Loucy (cell line): ENCODE measurements around the gene PALLD.
A peak's percentile ranks its signal among the peaks of the same experiment; 100 is the strongest.

Source experiments
- H2AFZ ChIP-seq: fragments of 200-600 bp; sonication (generic); 2 replicates; pipeline ENCODE4 v1.6.0; 2016; ENCODE audit warnings: antibody characterized with exemption, mild to moderate bottlenecking, low read length, moderate library complexity
- H3F3A ChIP-seq: fragments of 200-600 bp; 2 replicates; pipeline ENCODE4 v1.6.0; 2016; ENCODE audit warnings: antibody characterized with exemption, low read depth, mild to moderate bottlenecking
- H3K27me3 ChIP-seq: fragments of 200-600 bp; sonication (generic); 2 replicates; pipeline ENCODE4 v1.6.1; 2014; ENCODE audit warnings: low read length, mild to moderate bottlenecking; ENCODE audit not compliant: insufficient read depth, poor library complexity, severe bottlenecking
- H3K36me3 ChIP-seq: fragments of 200-600 bp; sonication (generic); 2 replicates; pipeline ENCODE4 v1.6.1; 2016; ENCODE audit warnings: low read length; ENCODE audit not compliant: insufficient read depth
- H3K4me1 ChIP-seq: fragments of 200-600 bp; sonication (generic); 2 replicates; pipeline ENCODE4 v1.5.1; 2014; ENCODE audit warnings: low read length, mild to moderate bottlenecking; ENCODE audit not compliant: insufficient read depth, poor library complexity, severe bottlenecking
- H3K4me2 ChIP-seq: fragments of 200-600 bp; sonication (generic); 2 replicates; pipeline ENCODE4 v1.6.0; 2014; ENCODE audit warnings: antibody characterized with exemption, low read length, low read depth, mild to moderate bottlenecking; ENCODE audit not compliant: poor library complexity, severe bottlenecking
- H3K4me3 ChIP-seq: fragments of 200-600 bp; sonication (generic); 2 replicates; pipeline ENCODE4 v1.5.1; 2014; ENCODE audit warnings: low read length, mild to moderate bottlenecking, mixed read lengths; ENCODE audit not compliant: poor library complexity, severe bottlenecking
- H3K79me2 ChIP-seq: fragments of 200-600 bp; sonication (generic); 2 replicates; pipeline ENCODE4 v1.6.1; 2014; ENCODE audit warnings: low read length; ENCODE audit not compliant: insufficient read depth
- H3K9ac ChIP-seq: fragments of 200-600 bp; sonication (generic); 2 replicates; pipeline ENCODE4 v1.6.0; 2014; ENCODE audit warnings: mild to moderate bottlenecking, low read depth, low read length, moderate library complexity; ENCODE audit not compliant: poor library complexity, severe bottlenecking
- H3K9me2 ChIP-seq: fragments of 200-600 bp; sonication (generic); replicated peaks from 2 replicates; pipeline ENCODE4 v1.6.1; 2016; ENCODE audit warnings: low read depth, low read length, mixed read lengths
- H3K9me3 ChIP-seq: fragments of 200-600 bp; sonication (generic); 2 replicates; pipeline ENCODE4 v1.6.1; 2014; ENCODE audit warnings: mild to moderate bottlenecking, antibody characterized with exemption, low read length, low read depth; ENCODE audit not compliant: insufficient read depth
- H4K20me1 ChIP-seq: fragments of 200-600 bp; sonication (generic); 2 replicates; pipeline ENCODE4 v1.6.0; 2014; ENCODE audit warnings: antibody characterized with exemption, low read length, mild to moderate bottlenecking; ENCODE audit not compliant: insufficient read depth, poor library complexity, severe bottlenecking
- CTCF ChIP-seq: fragments of 200-600 bp; sonication (generic); conservative IDR thresholded peaks from 2 replicates; pipeline ENCODE4 v1.5.1; 2014; ENCODE audit warnings: mild to moderate bottlenecking, antibody characterized with exemption, low read length
- EZH2phosphoT487 ChIP-seq: fragments of 200-600 bp; IDR thresholded peaks from 2 replicates; pipeline ENCODE4 v1.6.1; 2018; ENCODE audit warnings: antibody characterized with exemption, mild to moderate bottlenecking, moderate library complexity, borderline replicate concordance

The PALLD gene

GRCh38 chr4:168769416-168769815 lies 272.6 kb downstream of the PALLD start:
- Histone ChIP-seq H3K4me2 (no peak overlapping the region), H3K9me3 (no peaks in the 10 kb centered on the region), H3K9me2 (no peaks in the 10 kb centered on the region), H3K36me3 (no peaks in the 10 kb centered on the region), H2AFZ (no peak overlapping the region), H3K27me3 (no peaks in the 10 kb centered on the region), H3K9ac (no peak overlapping the region), H4K20me1 (no peaks in the 10 kb centered on the region), H3K79me2 (no peaks in the 10 kb centered on the region), H3F3A (no peaks in the 10 kb centered on the region), H3K4me3 (no peak overlapping the region), H3K4me1 (no peaks in the 10 kb centered on the region)
- TF ChIP-seq CTCF, result no peak
- no peak for TF ChIP-seq EZH2phosphoT487

- Histone ChIP-seq H2AFZ (no peak overlapping the region), H3K4me1 (no peaks in the 10 kb centered on the region), H3F3A (no peaks in the 10 kb centered on the region), H3K27me3 (no peaks in the 10 kb centered on the region), H3K79me2 (no peaks in the 10 kb centered on the region), H4K20me1 (no peaks in the 10 kb centered on the region), H3K4me2 (no peak overlapping the region), H3K9me2 (no peaks in the 10 kb centered on the region), H3K4me3 (no peak overlapping the region), H3K9ac (no peak overlapping the region), H3K9me3 (no peaks in the 10 kb centered on the region), H3K36me3 (no peaks in the 10 kb centered on the region)
- no peak for TF ChIP-seq CTCF
- no peak for TF ChIP-seq EZH2phosphoT487
Observed at GRCh38 chr4:168769837-168770236, 273.0 kb downstream of the PALLD start.

- Histone ChIP-seq H3K79me2 (no peaks in the 10 kb centered on the region), H3K4me2 (no peak overlapping the region), H3K9ac (no peak overlapping the region), H3K27me3 (no peaks in the 10 kb centered on the region), H3F3A (no peaks in the 10 kb centered on the region), H4K20me1 (no peaks in the 10 kb centered on the region), H3K36me3 (no peaks in the 10 kb centered on the region), H3K9me3 (no peaks in the 10 kb centered on the region), H3K4me3 (no peak overlapping the region), H3K4me1 (no peaks in the 10 kb centered on the region), H3K9me2 (no peaks in the 10 kb centered on the region), H2AFZ (no peak overlapping the region)
- TF ChIP-seq CTCF (0 out of 2 replicates have a peak, but pooled peaks have one; percentile 12), EZH2phosphoT487 (no peak)
Observed at GRCh38 chr4:168771251-168771650, 274.4 kb downstream of the PALLD start.
